B cell (primary cell): ENCODE measurements around the gene EYS. TPM values are rescaled to one million over a fixed set of nuclear protein-coding genes. Genes with fewer than 3 reads are reported as not detected.

ENCODE experiments used
- ATAC-seq: fragments of 200-7000 bp; cut with Tn5 transposase; one replicate; pipeline ENCODE4 v1.10.0; 2021; ENCODE audit warnings: low read depth, mild to moderate bottlenecking, moderate number of reproducible peaks, moderate library complexity
- CTCF ChIA-PET: fragments of 350-600 bp; sonication (Branson Sonifier 250); formaldehyde crosslinking; loops from one replicate; lab custom pipeline; 2021; ENCODE audit warnings: antibody characterized with exemption, inconsistent platforms; lab: Charles Lee
- POLR2A ChIA-PET: fragments of 350-600 bp; sonication (Branson Sonifier 250); formaldehyde crosslinking; loops from one replicate; lab custom pipeline; 2021; ENCODE audit warnings: antibody characterized with exemption; lab: Charles Lee
- DNase-seq: peaks from one replicate; pipeline ENCODE4 v3.0.0; 2013
- H2AFZ ChIP-seq: 2 replicates; pipeline ENCODE4 v1.6.1; 2012; ENCODE audit warnings: mild to moderate bottlenecking, low read depth, low read length; ENCODE audit not compliant: insufficient read depth, poor library complexity, severe bottlenecking
- H3K27ac ChIP-seq, 2 donors: 1 replicate in 1 of 2; 2 replicates in 1 of 2; pipeline ENCODE4 v1.5.1; 2012 to 2013; ENCODE audit warnings: low read length in 2 of 2, mild to moderate bottlenecking in 2 of 2, moderate library complexity in 1 of 2
- H3K27me3 ChIP-seq, 4 experiments: fragments of 200-600 bp in 1 of 4; sonication (generic) in 1 of 4; replicated peaks in 1 of 4; 1 replicate in 2 of 4; 2 replicates in 2 of 4; pipeline versions ENCODE4 v1.6.1 to v1.7.0; 2013 to 2016; ENCODE audit warnings: low read length in 3 of 4, mild to moderate bottlenecking in 2 of 4, mixed read lengths in 1 of 4, moderate library complexity in 1 of 4; ENCODE audit not compliant: insufficient read depth in 4 of 4, control insufficient read depth in 3 of 4; ENCODE audit errors: control extremely low read depth in 1 of 4
- H3K36me3 ChIP-seq, 2 experiments: replicated peaks in 1 of 2; 1 replicate in 1 of 2; 2 replicates in 1 of 2; pipeline versions ENCODE4 v1.6.1 to v1.7.1; 2013; ENCODE audit warnings: low read length in 1 of 2; ENCODE audit not compliant: insufficient read depth in 2 of 2, control insufficient read depth in 1 of 2; ENCODE audit errors: control extremely low read depth in 1 of 2, extremely low read depth in 1 of 2
- H3K4me1 ChIP-seq, 2 donors: fragments of 200-600 bp in 1 of 2; sonication (generic) in 1 of 2; 1 replicate in 1 of 2; 2 replicates in 1 of 2; pipeline versions ENCODE4 v1.5.1 to v1.6.1; 2013 to 2017; ENCODE audit warnings: low read length in 2 of 2; ENCODE audit not compliant: control insufficient read depth in 2 of 2, insufficient read depth in 2 of 2
- H3K4me2 ChIP-seq: replicated peaks from 2 replicates; pipeline ENCODE3; 2012; ENCODE audit warnings: mild to moderate bottlenecking, low read depth, low read length; ENCODE audit not compliant: poor library complexity, severe bottlenecking
- H3K4me3 ChIP-seq, 5 experiments: fragments of 200-600 bp in 1 of 5; sonication (generic) in 1 of 5; 1 replicate in 3 of 5; 2 replicates in 2 of 5; pipeline versions ENCODE4 v1.5.1 to v1.7.0; 2011 to 2016; ENCODE audit warnings: low read length in 4 of 5, mild to moderate bottlenecking in 4 of 5, low read depth in 2 of 5, control low read depth in 1 of 5, moderate library complexity in 1 of 5; ENCODE audit not compliant: insufficient read depth in 1 of 5; ENCODE audit errors: control extremely low read depth in 1 of 5, extremely low read depth in 1 of 5
- H3K79me2 ChIP-seq: fragments of 200-600 bp; sonication (generic); one replicate; pipeline ENCODE4 v1.6.0; 2016; ENCODE audit warnings: low read length; ENCODE audit not compliant: control insufficient read depth, insufficient read depth
- H3K9ac ChIP-seq: fragments of 200-600 bp; sonication (generic); 2 replicates; pipeline ENCODE4 v1.6.1; 2017; ENCODE audit warnings: mild to moderate bottlenecking, low read length, moderate library complexity
- H3K9me3 ChIP-seq, 3 donors: one replicate each; pipeline versions ENCODE4 v1.6.1 to v1.7.1; 2013; ENCODE audit warnings: low read length in 2 of 3; ENCODE audit not compliant: control insufficient read depth in 2 of 3, insufficient read depth in 1 of 3; ENCODE audit errors: control extremely low read depth in 1 of 3
- H4K20me1 ChIP-seq: 2 replicates; pipeline ENCODE4 v1.6.0; 2012; ENCODE audit warnings: mild to moderate bottlenecking, low read length; ENCODE audit not compliant: insufficient read depth, control insufficient read depth, poor library complexity, severe bottlenecking
- H3K27ac Mint-ChIP-seq: one replicate; pipeline ENCODE4 v1.8.0; 2021; ENCODE audit warnings: mixed read lengths
- H3K27me3 Mint-ChIP-seq: one replicate; pipeline ENCODE4 v1.8.0; 2021; ENCODE audit warnings: mixed read lengths
- H3K4me1 Mint-ChIP-seq: one replicate; pipeline ENCODE4 v1.8.0; 2021; ENCODE audit warnings: mixed read lengths
- H3K4me3 Mint-ChIP-seq: one replicate; pipeline ENCODE4 v1.8.0; 2021; ENCODE audit warnings: mixed read lengths
- H3K9me3 Mint-ChIP-seq: one replicate; pipeline ENCODE4 v1.8.0; 2022; ENCODE audit warnings: mixed read lengths; ENCODE audit not compliant: insufficient read depth
- CTCF ChIP-seq: fragments of 200-600 bp; IDR thresholded peaks from one replicate; pipeline ENCODE4 v1.8.0; 2022; ENCODE audit warnings: antibody characterized with exemption, mild to moderate bottlenecking
- EZH2 ChIP-seq: IDR thresholded peaks from 2 replicates; pipeline ENCODE4 v1.6.1; 2012; ENCODE audit warnings: borderline replicate concordance, low read depth, mild to moderate bottlenecking, moderate library complexity, low read length; ENCODE audit not compliant: insufficient read depth, poor library complexity, severe bottlenecking
- WGBS: methylation state at CpG from one replicate; pipeline ENCODE4 v1.1.5; 2013; ENCODE audit warnings: missing lambda C conversion rate; ENCODE audit not compliant: insufficient coverage; 5-methylcytosine and 5-hydroxymethylcytosine counted together
- intact Hi-C: fragments of 100-400 bp; cut with micrococcal nuclease; formaldehyde crosslinking; loops from one replicate; pipeline ENCODE4 v1.10.0; 2022
- polyA plus RNA-seq: library from polyadenylated mRNA; depleted of rRNA; stranded (reverse); fragments of >200 nt; gene quantifications from 2 replicates; pipeline ENCODE4 v1.2.3, GENCODE V29; 2012
- total RNA-seq, 2 donors: library from RNA; stranded (reverse); fragments of 120-200 nt in 1 of 2; gene quantifications; 1 replicate in 1 of 2; 2 replicates in 1 of 2; pipeline versions ENCODE4 v1.2.3 to v1.2.4, GENCODE V29; 2013 to 2022

Gene EYS
- total and polyA plus RNA-seq, 2 donors (not counting 1 experiment from before 2014, with no cell fraction given): not detected

GRCh38 chr6:64013011-64013410, 1694.0 kb downstream of the EYS start:
- CTCF ChIA-PET: no interaction called here
- peaks cover 0 to 3% (median 0%) of the 10 kb centered on the region in 3 donors for H3K9me3 ChIP-seq
- DNase-seq: no peak

More at GRCh38 chr6:64013011-64013410, 1694.0 kb downstream of the EYS start:
- Mint-ChIP-seq H3K27me3 (no peaks in the 10 kb centered on the region), H3K4me3 (no peak overlapping the region), H3K9me3 (no peaks in the 10 kb centered on the region), H3K4me1 (no peaks in the 10 kb centered on the region), H3K27ac (no peak overlapping the region)
- H3K9ac ChIP-seq: no peak overlapping the region
- H3K36me3 ChIP-seq: no peaks in the 10 kb centered on the region
- H3K79me2 ChIP-seq: no peaks in the 10 kb centered on the region
- H2AFZ ChIP-seq: no peak overlapping the region
- H3K4me2 ChIP-seq: no peak overlapping the region
- intact Hi-C loops: no loop called here
- H4K20me1 ChIP-seq: no peaks in the 10 kb centered on the region
- H3K27me3 ChIP-seq: no peaks in the 10 kb centered on the region
- POLR2A ChIA-PET: no interaction called here
- H3K4me3 ChIP-seq: no peak overlapping the region
- no peak for TF ChIP-seq EZH2
- TF ChIP-seq CTCF: no peak
- H3K4me1 ChIP-seq: no peaks in the 10 kb centered on the region
- ATAC-seq: no peak
- WGBS: 83% methylated on average over 6 of the region's 8 CpGs
- H3K27ac ChIP-seq: no peak overlapping the region
